NCI-H748 (cell line): ENCODE results near the gene SLC5A2.
"Not testable (repeated sequence)": the region's sequence is repeated elsewhere in the genome, so short reads cannot be mapped to it uniquely, and the experiment has no call there.

Experiments
- DNase-seq: peaks from one replicate; lab custom pipeline; 2025; ENCODE audit not compliant: unreplicated experiment; lab: John Stamatoyannopoulos, UW

Gene SLC5A2

DNA sequence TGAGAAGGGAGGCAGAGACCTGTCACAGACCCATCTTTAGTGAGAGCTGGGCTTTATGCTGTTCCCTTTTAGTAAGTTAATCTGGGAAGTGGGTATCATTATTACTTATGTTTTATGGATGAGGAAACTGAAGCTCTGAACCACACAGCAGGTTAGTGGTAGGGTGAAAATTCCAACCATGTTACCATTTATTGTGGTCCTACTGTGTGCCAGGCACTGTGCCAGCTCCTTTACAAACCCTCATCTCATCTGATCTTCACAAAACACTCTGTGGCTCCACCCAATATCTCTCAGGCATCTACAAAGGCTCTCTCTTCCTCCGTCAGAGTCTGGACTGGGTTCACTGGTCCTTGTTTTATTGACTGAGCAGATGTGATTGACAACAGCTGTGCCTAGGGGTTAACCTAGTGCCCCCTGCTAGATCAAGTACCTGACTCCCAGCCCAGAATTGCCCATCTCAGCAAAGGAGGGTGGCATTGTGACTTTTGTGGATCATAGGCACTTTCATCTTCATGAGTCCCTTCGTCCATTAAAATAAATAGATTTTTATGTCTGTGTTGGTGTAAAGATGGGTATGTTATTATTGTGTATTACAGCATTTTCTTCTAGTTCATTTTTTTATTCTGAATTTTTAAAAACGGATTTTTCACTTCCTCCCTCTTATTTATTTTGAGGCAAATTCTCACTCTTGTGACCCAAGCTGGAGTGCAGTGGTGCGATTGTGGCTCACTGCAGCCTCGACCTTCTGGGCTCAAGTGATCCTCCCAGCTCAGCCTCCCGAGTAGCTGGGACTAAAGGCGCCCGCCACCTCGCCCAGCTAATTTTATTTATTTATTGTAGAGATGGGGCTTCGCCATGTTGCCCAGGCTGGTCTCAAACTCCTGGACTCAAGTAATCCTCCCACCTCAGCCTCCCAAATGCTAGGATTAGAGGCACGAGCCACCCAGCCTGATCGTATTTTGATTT lies 7.9 kb upstream of the SLC5A2 start:
- DNase-seq: no peak

DNA sequence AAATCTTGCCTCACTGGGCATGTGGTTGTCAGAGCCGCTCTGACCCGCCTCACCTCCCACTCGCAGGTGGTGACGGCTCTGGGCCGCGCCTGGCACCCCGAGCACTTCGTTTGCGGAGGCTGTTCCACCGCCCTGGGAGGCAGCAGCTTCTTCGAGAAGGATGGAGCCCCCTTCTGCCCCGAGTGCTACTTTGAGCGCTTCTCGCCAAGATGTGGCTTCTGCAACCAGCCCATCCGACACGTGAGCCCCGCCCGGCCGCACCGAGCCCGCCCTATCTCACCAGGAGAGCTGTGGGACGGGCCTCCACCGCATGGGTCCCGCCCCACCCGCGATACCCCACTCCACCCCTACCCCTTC lies 7.0 kb upstream of the SLC5A2 start:
- DNase-seq: no peak

DNA sequence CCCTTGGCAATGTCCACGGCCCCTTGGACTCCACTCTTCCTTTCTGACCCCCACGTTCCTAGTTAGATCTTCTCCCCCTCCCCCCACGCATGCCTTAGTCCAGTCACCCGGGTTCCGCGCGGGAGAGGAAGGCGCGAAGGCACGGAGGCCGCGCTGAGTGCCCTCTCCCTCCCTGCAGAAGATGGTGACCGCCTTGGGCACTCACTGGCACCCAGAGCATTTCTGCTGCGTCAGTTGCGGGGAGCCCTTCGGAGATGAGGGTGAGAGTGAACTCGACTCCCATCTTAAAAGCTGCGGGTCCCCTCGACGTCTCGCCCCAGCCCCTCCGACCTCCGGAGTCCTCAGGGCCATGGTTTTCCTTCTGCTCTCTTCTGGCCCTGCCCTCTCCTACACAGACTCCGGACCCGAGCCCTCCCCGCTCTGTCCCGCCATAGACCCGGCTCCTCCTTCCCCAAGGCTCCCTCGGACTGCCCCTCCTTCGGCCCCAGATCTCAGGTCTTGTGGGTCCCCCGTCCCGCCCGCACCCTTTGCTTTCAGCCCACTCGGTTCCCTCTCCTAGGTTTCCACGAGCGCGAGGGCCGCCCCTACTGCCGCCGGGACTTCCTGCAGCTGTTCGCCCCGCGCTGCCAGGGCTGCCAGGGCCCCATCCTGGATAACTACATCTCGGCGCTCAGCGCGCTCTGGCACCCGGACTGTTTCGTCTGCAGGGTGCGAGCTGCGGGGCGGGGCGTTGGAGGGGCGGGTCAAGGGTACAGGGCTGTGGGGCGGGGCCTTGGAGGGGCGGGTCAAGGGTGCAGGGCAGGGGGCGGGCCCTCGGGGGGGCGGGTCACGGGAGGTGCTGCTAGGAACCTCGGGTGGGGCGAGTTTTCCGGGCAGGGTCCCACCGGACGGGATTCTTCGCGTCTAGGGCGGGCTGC lies 6.4 kb upstream of the SLC5A2 start:
- no peak for DNase-seq

DNA sequence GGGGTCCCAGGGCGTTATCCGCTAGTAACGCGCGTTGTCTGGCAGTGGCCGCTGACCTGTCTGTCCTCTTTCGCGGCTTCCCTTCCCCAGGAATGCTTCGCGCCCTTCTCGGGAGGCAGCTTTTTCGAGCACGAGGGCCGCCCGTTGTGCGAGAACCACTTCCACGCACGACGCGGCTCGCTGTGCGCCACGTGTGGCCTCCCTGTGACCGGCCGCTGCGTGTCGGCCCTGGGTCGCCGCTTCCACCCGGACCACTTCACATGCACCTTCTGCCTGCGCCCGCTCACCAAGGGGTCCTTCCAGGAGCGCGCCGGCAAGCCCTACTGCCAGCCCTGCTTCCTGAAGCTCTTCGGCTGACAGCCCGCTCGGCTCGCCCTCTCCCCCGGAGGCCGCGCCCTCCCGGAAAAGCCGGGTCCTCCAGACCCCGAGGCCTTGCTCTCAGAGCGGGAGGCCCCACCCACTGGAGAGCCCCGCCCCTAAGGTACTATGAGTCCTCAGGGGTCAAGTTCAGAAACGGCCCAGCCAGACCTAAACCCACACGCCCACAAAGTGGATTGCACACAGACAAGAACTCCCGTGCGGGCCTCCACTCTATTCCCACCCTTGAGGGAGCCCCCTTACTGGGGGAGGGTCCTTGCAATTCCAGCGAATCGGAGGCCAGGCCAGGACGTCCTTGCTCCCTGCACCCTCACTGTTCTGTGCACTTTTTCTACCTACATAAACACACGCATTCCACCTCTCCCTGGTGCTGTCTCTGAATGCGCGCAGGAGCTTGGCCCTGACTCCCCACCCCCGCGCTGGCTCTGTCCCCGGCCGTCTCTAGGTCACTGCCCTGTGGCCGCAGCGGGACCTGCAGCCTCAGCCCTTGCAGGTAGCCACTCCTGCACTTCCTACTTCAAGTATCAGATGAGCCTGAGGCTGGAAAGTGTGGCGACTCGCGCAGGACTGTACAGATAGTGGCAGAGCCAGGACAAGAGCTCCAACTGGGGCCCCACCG lies 5.4 kb upstream of the SLC5A2 start:
- no peak for DNase-seq

DNA sequence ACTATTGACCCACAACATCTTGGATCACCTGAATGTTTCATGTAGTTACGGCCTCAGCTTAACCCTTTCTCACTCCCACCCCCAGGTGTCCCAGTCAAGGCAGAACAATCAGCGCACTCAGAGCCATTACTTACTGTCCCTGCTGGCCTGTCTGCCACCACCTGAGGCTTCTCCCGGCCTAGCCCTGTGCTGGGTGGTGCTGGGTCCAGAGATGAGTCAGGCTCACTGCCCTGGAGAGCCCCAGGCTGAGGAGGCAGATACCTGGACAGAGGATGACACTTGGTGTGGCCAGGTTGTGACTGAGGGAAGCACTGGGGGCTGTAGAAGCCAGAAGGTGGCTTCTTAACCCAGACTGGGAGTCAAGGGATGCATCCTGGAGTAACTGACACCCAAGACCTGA lies 4.0 kb upstream of the SLC5A2 start:
- DNase-seq: no peak

DNA sequence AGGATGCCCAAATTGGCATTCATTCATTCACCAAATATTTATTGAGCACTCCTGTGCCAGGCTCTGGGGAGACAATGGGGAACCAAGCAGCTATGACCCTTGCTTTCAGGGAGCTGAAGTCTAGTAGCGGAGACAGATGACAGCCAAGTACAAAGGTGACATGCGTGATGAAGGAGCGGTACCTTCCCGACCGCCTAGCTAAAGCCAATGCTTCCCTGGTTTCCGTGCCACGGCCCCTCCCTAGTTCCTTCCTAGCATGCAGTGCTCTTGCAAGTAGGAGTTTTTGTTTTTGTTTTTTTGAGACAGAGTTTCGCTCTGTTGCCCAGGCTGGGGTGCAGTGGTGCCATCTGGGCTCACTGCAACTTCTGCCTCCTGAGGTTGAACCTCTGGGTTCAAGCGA lies 3.2 kb upstream of the SLC5A2 start:
- no peak for DNase-seq

DNA sequence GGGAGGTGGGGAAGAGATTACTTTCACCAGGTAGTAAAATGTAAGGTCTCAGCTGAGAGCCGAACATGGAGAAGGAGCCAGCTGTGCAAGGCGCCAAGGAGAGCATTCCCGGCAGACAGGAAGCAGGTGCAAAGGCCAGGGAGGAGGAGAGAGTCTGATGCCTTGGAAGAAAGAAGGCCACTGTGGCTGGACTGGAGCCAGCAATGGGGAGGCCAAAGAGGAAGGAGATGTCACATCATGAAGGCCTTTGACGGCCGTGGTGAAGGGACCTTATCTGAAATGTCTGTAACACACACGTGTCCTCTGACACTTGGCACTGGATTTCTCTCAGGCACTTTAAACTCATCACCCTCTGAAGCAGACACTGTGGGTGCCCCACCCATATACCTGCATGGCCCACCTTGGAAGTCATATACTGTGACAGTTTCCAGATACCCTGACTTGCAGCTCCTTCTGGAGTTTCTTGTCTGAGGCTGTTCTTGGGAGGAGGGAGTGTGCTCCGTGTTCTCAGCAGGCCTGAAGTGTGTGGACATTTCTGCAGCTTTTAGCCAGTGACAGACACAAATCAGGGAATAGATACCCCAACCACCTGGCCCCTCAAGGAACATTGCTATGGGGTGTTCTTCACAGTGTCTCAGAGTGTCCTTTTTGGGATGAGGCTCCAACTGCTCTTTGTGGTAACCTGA lies 1.9 kb upstream of the SLC5A2 start:
- no peak for DNase-seq

DNA sequence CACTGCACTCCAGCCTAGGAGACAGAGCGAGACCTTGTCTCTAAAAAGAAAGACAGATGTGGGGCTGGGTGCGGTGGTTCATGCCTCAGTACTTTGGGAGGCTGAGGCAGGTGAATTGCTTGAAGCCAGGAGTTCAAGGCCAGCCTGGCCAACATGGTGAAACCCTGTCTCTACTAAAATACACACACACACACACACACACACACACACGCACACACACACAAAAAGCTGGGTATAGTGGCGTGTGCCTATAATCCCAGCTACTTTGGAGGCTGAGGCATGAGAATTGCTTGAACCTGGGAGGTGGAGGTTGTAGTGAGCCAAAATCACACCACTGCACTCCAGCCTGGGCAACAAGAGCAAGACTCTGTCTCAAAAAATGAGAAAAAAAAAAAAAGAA lies 1.1 kb downstream of the SLC5A2 start:
- not testable (repeated sequence) for DNase-seq

DNA sequence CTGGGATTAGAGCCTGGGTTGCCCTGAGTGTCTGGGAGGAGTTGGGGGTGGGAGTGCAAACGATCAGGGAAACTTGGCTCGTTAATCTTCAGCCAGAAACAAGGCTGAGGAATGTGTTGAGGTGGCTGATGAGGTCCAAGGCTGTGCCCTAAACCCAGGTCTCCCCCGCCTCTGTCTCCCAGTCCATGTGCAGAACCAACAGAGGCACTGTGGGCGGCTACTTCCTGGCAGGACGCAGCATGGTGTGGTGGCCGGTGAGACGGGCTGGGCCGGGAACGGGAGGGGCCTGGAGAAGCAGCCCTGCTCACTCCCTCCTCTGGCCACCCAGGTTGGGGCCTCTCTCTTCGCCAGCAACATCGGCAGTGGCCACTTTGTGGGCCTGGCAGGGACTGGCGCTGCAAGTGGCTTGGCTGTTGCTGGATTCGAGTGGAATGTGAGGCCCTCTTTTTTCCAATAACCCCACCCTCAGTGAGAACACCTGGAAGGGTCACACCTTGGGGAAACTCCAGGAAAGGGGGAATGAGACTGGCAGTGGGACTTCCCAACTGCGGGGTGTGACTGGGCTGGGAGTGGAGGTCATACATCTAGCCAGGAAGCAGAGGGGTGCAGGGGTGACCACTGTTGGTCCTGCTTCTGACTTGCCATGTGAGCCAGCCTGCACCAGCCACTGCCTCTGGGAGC lies 1.7 kb downstream of the SLC5A2 start:
- no peak for DNase-seq

DNA sequence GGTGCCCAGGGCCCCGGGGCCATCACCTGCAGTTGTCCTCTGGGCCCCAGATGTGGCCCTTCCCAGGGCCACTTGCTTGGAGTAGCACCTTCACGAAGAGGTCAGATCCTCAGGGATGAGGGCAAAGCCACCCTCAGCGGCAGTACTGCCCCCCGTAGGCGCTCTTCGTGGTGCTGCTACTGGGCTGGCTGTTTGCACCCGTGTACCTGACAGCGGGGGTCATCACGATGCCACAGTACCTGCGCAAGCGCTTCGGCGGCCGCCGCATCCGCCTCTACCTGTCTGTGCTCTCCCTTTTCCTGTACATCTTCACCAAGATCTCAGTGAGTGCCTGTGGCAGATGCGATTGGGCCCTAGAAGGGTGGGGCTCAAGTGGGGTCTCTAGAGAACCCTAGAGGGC lies 2.6 kb downstream of the SLC5A2 start:
- no peak for DNase-seq

DNA sequence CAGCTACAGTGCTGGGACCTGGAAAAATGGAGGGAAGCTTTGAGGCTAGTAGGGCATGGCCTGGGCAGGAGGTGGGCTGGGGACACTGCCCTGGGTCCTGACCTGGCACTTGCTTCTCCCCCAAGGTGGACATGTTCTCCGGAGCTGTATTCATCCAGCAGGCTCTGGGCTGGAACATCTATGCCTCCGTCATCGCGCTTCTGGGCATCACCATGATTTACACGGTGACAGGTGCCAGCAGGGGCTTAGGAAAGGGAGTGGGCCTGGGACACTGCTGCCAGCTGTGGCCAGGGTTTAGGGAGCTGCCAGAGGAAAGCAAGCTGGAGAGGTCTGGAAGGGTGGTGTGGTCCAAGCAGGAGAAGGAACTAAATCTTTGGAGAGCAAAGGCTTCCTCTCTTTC lies 3.1 kb downstream of the SLC5A2 start:
- DNase-seq: no peak

DNA sequence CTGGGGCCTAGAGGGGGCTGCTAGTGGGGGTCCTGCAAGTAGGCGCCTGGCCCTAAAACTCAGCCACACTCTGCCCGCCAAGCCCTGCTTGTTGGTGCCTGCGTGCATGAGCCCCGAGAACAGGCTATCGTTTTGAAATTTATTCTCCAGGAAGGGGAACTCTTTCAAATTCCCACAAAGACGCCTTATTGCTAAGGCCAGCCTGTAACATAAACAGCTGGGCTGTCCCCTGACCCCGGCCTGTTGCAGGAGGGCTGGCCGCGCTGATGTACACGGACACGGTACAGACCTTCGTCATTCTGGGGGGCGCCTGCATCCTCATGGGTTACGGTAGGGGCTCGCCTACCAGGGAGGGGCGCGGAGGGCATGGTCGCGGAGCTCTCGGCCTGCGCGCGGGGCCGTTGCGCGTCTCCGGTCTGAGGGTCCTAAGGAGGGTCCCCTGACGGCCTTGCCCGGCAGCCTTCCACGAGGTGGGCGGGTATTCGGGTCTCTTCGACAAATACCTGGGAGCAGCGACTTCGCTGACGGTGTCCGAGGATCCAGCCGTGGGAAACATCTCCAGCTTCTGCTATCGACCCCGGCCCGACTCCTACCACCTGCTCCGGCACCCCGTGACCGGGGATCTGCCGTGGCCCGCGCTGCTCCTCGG lies 4.3 kb downstream of the SLC5A2 start:
- no peak for DNase-seq

DNA sequence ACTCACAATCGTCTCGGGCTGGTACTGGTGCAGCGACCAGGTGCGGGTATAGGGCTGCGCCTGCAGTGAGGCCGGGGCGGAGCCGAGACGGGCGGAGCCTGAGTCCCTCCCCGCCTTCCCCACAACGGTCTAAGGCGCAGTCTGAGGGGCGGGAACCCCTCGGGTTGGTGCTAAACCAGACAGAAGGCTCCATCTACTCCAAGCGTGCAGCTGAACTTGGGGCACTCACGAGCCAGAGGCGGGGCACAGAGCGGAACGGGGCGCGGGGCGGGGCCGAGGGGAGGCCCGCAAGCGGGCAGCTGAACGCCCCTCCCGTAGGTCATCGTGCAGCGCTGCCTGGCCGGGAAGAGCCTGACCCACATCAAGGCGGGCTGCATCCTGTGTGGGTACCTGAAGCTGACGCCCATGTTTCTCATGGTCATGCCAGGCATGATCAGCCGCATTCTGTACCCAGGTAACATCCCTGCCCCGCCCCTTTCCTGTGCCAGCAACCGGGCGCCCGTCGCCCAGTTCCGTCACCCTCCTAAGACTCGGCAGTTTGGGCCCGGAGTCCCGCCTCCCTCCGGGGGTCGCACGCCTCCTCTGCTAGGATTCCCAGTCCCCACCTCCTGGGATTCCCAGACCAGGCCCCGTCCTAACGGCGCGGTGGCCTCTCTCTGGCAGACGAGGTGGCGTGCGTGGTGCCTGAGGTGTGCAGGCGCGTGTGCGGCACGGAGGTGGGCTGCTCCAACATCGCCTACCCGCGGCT lies 5.0 kb downstream of the SLC5A2 start:
- peak; percentile 80 for DNase-seq

DNA sequence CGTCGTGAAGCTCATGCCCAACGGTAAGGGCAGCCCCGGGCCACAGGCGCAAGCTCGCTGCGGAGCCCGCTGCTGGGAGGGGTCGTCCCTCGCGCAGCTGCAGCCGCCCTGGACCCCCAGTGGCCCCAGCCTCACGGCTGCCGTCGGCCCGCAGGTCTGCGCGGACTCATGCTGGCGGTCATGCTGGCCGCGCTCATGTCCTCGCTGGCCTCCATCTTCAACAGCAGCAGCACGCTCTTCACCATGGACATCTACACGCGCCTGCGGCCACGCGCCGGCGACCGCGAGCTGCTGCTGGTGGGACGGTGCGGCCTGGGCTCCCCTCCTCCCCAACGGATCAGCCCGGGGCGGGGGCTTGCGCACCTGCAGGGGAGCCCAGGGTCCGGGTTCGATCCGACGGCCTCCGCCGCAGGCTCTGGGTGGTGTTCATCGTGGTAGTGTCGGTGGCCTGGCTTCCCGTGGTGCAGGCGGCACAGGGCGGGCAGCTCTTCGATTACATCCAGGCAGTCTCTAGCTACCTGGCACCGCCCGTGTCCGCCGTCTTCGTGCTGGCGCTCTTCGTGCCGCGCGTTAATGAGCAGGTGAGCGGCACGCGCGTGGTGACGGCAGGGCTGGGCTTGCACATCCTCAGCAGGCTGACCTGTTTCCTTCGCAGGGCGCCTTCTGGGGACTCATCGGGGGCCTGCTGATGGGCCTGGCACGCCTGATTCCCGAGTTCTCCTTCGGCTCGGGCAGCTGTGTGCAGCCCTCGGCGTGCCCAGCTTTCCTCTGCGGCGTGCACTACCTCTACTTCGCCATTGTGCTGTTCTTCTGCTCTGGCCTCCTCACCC lies 5.8 kb downstream of the SLC5A2 start:
- peak; percentile 49 for DNase-seq

DNA sequence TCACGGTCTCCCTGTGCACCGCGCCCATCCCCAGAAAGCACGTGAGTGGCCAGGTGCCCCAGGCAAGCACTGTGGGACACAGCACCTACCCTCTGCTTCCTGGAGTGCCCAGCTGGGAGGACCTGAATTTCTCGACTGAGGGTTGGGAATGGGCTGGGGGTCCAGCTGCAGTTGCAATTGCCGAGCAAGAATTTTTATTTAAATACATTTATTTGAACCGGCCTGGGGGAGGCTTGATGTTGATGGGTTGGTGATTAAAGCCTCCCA lies 6.3 kb downstream of the SLC5A2 start:
- no peak for DNase-seq

DNA sequence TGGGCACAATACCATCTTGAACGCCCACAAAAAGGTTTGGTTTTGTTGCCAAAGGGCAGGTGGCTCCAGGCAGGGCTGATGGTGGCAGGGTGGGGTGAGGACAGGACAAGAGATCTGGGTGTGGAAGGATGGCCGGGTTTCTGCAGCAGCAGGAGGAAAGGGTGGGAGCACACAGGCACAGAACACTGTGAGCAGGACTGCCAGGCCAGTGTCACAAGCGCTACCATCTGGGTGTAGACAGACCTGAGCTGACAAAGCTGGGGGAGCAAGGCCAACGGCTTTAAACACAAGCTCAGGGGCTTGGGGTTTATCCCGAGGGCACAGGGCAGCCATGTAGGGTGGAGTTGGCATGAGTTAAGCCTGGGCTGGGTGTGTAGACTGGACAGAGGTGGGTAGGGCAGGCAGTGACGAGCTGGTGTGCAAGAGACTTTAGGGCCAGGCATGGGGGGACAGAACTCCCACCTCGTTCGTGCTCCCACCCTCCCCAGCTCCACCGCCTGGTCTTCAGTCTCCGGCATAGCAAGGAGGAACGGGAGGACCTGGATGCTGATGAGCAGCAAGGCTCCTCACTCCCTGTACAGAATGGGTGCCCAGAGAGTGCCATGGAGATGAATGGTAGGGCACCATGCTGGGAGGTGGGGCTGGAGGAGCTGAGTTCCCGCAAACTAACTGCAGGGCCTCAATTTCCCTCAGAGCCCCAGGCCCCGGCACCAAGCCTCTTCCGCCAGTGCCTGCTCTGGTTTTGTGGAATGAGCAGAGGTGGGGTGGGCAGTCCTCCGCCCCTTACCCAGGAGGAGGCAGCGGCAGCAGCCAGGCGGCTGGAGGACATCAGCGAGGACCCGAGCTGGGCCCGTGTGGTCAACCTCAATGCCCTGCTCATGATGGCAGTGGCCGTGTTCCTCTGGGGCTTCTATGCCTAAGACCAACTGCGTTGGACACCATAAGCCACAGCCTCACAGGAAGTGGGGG lies 7.0 kb downstream of the SLC5A2 start:
- no peak for DNase-seq
